GM21515 (cell line): ENCODE results near the gene KCMF1.
A peak's percentile ranks its signal among the peaks of the same experiment; 100 is the strongest.

Experiments used
- ATAC-seq: cut with Tn5 transposase; IDR thresholded peaks from one replicate; pipeline ENCODE4 v1.9.1; 2021; ENCODE audit not compliant: unreplicated experiment

KCMF1 gene

GRCh38 chr2:84956334-84957297 is 14.3 kb upstream of the KCMF1 start:
- ATAC-seq: no peak

GRCh38 chr2:84957771-84958134 is 13.2 kb upstream of the KCMF1 start:
- ATAC-seq: no peak

DNA sequence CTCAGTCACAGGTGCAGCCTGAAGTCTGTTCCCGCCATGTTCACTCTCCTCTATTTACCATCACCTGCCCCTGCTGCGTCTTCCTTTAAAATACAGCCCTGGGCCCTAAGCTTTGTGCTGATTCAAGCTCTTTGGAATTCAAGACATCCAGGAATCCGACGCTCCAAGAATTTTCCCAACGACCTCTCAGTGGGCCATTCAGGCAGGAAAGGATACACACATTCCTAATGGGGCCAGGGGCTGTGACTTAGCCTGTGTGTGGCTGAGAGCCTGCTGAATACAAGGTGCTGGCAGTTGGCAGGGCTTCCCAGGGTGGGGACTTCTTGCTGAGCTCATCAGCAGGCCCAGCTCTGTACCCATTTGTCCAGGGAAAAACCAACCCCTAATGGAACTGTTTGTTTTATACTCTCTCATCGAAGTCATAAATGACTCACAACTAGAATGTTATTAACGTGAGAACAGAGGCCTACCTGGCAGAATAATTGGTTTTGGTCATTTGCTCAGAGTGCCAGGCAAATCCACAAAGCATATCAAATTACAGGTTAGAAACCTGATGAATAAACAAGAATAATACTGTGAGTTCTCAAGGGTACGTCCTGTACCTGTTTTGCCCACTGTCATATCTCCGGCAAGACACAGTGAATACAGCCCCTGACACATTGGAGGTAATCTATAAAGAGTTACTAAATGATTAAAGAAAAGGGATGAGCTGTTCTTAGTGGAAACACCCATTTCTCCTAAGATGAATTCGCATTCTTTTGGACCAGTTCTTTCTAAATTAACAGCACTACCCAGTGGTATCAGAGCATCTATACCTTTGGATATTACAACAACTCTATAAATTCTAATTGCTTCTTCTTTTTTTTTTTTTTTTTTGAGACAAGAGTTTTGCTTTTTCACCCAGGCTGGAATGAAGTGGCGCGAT is 12.6 kb upstream of the KCMF1 start:
- no peak for ATAC-seq

DNA sequence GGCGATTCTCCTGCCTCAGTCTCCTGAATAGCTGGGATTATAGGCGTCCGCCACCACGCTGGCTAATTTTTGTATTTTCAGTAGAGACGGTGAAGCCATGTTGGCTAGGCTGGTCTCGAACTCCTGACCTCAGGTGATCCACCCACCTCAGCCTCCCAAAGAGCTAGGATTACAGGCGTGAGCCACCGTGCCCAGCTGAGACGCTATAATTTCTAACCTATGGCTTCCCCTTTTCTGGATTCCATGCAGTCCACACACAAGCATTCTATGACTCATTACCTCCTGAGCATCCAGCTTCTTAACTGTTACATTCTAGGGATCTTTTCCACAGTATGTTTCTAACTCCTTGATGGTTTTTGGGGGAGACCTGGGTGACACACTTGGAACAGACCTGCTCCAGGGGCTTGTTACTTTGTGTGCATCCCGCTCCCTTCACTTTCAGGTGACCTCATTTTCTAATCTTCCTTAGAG is 11.8 kb upstream of the KCMF1 start:
- ATAC-seq: no peak

- ATAC-seq: no peak
Measured at GRCh38 chr2:84959566-84960506, 11.1 kb upstream of the KCMF1 start.

GRCh38 chr2:84962917-84963316 is 8.0 kb upstream of the KCMF1 start:
- no peak for ATAC-seq

GRCh38 chr2:84963323-84963691 is 7.7 kb upstream of the KCMF1 start:
- ATAC-seq: no peak

DNA sequence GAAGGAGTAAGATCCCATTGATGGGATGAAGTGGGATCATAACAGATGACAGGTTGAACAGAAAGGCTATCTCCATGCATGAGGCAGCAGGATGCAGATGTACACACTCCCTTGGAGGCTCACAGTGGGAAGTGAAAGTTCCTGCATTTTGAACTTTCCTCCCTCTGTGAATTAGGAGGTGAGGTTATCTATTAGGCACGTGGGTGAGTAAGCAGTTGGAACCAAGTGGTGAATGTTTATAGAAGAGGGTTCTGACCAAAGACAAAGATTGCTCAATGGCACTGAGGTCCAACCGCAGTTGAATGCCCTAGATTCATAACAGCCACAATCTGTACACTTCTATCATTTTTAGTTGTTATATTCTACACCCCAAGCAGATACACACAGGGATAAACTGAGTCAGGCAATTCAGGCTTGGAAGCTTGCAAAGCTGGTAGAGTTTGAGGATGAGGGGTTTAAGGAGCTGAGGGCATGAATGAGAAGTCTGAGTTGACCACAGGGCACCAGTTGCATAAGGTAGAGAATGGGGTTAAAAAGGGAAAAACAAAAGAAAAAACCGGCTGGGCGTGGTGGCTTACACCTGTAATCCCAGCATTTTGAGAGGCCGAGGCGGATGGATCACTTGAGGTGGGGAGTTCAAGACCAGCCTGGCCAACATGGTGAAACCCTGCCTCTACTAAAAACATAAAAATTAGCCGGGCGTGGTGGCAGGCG is 7.1 kb upstream of the KCMF1 start:
- ATAC-seq: no peak

DNA sequence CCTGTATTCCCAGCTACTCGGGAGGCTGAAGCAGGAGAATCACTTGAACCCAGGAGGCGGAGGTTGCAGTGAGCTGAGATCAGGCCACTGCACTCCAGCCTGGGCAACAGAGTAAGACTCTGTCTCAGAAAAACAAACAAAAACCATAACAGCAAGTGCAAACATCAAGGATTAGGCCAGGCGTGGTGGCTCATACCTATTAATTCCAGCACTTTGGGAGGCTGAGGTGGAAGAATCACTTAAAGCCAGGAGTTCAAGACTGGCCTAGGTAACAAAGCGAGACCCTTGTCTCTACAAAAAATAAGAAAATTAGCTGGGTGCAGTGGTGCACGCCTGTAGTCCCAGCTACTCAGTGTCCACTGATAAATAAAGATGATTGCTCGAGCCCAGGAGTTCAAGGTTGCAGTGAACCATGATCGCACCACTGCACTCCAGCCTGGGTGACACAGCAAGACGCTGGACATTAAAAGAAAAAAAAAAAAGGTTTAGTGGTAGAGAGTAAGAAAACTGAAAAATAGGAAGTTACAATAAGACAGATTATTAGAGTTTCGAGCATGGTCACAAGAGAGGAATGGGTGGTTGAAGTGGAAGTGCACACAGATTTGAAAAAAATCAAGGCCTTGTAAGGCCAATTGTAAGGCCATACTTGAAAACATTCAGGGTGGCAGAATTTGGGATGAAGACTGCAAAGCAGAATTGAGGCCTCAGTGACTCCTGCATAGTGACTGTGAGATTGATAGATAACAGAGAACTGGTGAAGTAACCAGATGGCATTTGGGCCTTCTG is 6.4 kb upstream of the KCMF1 start:
- no peak for ATAC-seq

DNA sequence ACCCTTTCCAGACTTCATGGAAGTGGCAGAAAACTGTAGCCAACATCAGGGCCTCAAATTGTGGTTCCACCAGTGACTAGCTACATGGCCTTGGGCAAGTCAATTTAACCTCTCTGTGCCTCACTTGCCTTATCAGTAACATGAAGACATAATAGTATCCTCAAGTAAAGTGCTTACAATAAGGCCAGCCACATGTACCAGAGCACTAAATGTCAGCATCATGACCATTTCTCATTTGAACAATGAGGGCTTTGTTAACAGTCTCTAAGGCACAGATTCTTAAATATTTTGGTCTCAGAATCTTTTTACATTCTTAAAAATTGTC is 5.8 kb upstream of the KCMF1 start:
- no peak for ATAC-seq

DNA sequence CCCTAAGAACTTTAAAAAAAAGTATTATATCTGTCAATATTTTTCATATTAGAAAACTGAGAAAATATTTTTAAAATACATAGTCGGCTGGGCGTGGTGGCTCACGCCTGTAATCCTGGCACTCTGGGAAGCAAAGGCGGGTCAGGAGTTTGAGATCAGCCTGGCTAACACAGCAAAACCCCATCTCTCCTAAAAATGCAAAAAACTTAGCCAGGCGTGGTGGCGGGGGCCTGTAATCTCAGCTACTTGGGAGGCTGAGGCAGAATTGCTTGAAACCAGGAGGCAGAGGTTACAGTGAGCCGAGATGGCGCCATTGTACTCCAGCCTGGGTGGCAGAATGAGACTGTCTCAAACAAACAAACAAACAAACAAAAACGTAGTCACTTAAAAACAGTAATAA is 5.1 kb upstream of the KCMF1 start:
- no peak for ATAC-seq

DNA sequence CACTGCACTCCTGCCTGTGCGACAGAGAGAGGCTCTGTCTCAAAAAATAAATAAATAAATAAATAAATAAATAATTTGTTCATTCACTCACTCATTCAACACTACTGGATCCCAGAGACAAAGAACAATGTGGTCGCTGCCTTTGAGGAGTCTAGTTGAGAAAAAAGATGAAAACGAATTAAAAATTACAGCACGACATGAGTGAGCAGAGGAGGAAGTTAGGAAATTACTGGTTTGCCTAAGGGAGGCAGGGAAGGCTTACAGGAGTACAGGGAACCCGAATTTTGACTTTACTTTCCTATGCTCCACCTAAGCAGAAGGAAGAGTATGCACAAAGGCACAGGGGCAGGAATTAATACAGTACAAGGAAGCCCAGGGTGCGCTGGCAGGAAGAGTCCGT is 4.2 kb upstream of the KCMF1 start:
- ATAC-seq: no peak

DNA sequence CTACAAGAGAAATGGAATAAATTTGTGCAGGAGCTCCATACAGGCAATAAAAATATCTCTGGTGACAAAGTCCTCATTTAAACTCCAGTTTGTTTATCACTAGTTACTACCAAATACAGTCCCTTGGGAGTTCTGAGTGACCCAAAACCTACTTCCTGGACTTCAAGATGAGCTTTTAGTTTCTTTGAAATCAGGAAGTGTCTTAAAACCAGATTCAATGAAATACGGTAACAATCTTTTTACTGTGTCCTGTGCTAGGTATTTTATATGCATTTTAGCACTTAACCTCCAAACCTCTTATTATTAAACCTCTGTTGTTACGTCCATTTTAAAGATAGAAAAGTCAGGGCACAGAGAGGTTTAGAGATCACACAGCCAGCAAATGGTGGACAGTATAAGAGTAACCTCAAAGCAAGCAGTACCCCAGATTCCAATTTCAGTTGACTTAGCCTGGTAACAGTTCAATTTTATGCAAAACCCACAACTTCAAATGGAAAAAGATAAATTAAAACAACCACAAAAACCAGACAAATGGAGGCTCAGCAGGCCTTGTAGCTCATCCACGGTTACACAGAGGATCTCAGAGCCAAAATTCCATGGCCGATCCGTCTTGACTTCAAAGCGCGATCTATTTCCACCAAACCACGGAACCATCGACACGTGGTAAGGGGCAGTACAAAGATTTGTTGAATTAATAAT is 1.3 kb upstream of the KCMF1 start:
- ATAC-seq: no peak

DNA sequence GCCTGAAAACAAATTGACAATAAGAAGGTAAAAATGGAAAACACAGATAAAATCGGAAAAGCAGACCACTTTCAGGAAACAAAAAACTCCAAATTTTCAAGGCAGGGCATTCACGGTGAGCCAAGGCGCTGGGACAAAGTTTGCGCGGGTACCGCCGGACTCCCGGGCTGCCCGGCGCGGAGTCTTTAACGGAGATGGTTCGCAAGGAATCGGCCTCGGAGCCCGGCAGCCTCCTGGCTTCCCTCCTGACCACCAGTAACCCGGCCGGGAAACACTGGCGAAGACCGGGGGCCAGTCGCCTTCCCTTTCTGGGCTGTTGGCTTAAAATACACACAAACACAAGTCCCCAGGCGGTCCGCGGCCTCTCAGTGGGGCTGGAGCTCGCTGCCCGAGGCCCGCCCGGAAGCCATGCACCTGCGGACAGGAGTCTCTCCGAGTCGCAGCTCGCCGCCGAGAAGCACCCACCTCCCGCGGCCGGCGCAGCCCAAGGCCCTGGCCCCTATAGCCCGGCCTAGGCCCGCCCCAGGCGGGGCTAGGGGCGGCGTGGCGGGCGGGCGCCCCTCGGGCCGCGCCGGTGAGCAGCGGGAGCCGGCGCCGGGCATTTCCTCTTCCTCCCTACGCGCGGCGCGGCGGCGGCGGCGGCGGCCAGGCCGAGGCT is 622 bp upstream of the KCMF1 start:
- ATAC-seq: peak; percentile 39

DNA sequence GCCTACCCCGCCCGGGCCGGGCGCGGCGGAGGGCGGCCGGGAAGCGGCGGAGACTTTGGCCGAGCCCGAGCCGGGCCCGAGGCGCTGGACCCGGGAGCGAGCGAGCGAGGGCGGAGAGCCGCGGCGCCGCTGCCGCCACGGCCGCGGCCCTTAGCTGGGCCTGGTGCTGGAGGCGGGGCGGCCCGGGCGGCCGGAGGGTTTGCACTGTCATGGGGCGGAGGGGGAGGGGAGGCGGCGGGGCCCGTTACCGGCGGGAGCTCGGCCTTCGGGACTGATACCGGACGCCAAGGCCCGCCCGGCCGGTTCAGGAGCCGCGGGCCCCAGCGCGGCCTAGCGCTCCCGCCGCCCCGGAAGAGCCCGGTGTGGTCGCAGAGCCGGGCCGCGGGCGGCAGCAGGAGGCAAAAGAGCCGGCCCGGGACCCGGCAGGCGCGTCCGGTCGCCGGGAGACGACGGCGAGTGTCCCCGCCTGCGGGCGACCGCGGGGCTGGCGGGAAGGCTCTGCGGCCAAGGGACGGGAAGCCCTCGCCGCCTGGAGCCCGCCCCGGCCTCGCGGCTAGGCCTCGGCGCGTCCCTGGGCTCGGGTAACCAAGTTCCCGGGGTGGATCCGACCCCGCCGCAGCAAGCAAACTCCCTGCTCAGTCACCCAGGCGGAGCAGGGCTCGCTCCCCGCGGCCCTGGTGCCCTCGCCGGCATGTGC is 697 bp downstream of the KCMF1 start:
- ATAC-seq: peak; percentile 38

DNA sequence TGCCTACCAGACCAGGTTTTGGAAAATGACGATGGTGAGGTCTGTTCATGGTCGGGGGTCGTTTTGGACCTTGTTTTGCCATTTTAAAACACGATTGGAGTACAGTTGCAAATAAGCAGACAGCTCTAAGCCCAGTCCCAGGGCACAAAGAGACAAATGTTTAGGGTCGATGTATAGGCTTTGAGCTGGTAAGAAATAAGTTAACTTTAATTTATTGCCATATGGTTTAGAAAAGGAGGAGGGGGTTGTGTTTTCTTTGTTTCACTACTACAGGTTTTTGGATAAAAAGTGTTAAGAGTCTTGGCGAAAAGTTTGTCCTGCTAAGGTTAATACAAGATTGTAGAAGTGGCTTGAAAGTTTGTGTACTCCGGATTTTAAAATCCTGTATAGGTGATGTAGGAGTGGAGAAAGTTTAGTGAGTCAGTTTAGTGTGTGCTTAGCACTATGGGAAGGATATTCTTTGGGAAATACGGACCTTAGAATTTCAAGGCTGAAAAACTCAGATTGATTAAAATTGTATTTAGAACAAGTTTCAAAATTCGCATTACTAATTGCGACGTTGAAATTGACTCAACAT is 1.3 kb downstream of the KCMF1 start:
- no peak for ATAC-seq

DNA sequence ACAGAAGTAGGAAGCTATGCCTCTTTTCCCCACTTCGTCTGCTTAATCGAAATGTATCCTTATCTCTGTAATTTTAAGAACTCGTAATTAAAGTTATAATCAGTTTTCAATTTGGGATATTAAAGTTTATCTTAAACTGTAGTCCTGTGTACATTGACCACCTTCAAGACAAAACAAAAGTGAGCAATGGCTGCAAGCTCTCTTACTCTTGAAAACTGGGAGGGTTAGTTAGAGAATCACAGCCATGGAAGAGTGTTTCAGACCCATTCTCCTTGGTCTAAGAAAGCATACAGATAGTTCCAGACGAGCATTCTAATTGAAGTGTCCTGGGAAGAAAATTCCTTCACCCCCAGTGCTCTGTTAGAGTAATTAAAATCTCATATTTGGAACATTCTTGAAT is 2.0 kb downstream of the KCMF1 start:
- ATAC-seq: no peak
